Choroid plexus epithelial cell (primary cell): ENCODE data around the gene LEMD2.

Experiments
- DNase-seq: peaks from one replicate; pipeline ENCODE4 v3.0.0-alpha.2; 2010; ENCODE audit warnings: low read depth
- H3K4me3 ChIP-seq: 2 replicates; pipeline ENCODE4 v1.5.1; 2011; ENCODE audit warnings: low read depth, mild to moderate bottlenecking, control low read depth, low read length, moderate library complexity
- CTCF ChIP-seq: conservative IDR thresholded peaks from 2 replicates; pipeline ENCODE4 v1.5.1; 2011; ENCODE audit warnings: low read depth, mild to moderate bottlenecking, control low read depth, inconsistent platforms, low read length, moderate library complexity

The LEMD2 gene

GRCh38 chr6:33817489-33817888 lies 28.6 kb upstream of the LEMD2 start:
- TF ChIP-seq CTCF = no peak
- H3K4me3 ChIP-seq = no peak overlapping the region
- no peak for DNase-seq

GRCh38 chr6:33816911-33817310 lies 28.0 kb upstream of the LEMD2 start:
- no peak for TF ChIP-seq CTCF
- H3K4me3 ChIP-seq = no peak overlapping the region
- DNase-seq = no peak

GRCh38 chr6:33815854-33816253 lies 26.9 kb upstream of the LEMD2 start:
- no peak overlapping the region for H3K4me3 ChIP-seq
- DNase-seq = peak; percentile 64
- no peak for TF ChIP-seq CTCF

- no peak for TF ChIP-seq CTCF
- no peak for DNase-seq
- H3K4me3 ChIP-seq = no peak overlapping the region
These were observed 25.4 kb upstream of the LEMD2 start for GRCh38 chr6:33813990-33814985.

GRCh38 chr6:33813246-33813904 lies 24.4 kb upstream of the LEMD2 start:
- no peak for TF ChIP-seq CTCF
- no peak for DNase-seq
- no peak overlapping the region for H3K4me3 ChIP-seq

- TF ChIP-seq CTCF = peak; percentile 62
- DNase-seq = peak; percentile 67
- H3K4me3 ChIP-seq = no peak overlapping the region
These were observed 23.7 kb upstream of the LEMD2 start for GRCh38 chr6:33812669-33813068.
